Adrenal gland (tissue), 5 donors: ENCODE results near the gene RNH1.

Experiments used
- POLR2A ChIP-seq, 2 donors: fragments of 450-650 bp; IDR thresholded peaks; one replicate each; pipeline ENCODE4 v1.6.1; 2017; ENCODE audit warnings: antibody characterized with exemption in 2 of 2, mild to moderate bottlenecking in 2 of 2, moderate library complexity in 1 of 2
- TF ChIP-seq, protein P1 (sequence below), 6 experiments: fragments of 450-650 bp in 4 of 6; fragments of 200-600 bp in 2 of 6; sonication (generic) in 1 of 6; IDR thresholded peaks; 1 replicate in 5 of 6; 2 replicates in 1 of 6; pipeline versions ENCODE4 v1.5.1 to v1.8.0; 2016 to 2021; ENCODE audit warnings: antibody characterized with exemption in 6 of 6, mild to moderate bottlenecking in 2 of 6, moderate library complexity in 1 of 6
- donor health status: DM: no; HTN: no; CAD: no.

DNA sequence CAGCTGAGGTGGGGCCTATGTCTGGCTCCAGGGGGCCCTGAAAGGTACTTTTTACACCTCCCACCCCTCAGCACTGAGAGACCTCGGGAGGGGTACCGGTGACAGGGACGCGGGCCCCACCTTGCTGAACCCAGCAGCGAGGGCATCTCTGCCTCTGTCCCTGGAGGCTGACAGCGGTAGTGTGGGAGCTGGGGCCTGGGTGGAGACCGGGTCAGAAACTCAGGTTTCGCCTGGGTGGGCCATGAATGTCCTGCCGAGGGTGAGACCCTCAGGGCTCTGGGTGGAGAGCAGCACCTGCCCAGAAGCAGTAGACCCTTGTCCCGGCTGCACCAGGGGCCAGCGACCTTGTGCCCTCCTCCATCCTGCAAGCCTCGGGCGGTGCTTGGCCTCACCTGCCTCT, 34.8 kb downstream of the RNH1 start:
- TF ChIP-seq, protein P1, sequence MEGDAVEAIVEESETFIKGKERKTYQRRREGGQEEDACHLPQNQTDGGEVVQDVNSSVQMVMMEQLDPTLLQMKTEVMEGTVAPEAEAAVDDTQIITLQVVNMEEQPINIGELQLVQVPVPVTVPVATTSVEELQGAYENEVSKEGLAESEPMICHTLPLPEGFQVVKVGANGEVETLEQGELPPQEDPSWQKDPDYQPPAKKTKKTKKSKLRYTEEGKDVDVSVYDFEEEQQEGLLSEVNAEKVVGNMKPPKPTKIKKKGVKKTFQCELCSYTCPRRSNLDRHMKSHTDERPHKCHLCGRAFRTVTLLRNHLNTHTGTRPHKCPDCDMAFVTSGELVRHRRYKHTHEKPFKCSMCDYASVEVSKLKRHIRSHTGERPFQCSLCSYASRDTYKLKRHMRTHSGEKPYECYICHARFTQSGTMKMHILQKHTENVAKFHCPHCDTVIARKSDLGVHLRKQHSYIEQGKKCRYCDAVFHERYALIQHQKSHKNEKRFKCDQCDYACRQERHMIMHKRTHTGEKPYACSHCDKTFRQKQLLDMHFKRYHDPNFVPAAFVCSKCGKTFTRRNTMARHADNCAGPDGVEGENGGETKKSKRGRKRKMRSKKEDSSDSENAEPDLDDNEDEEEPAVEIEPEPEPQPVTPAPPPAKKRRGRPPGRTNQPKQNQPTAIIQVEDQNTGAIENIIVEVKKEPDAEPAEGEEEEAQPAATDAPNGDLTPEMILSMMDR (IDR thresholded peaks at IDR 0.05), result no peak
- TF ChIP-seq POLR2A (IDR thresholded peaks at IDR 0.05), result no peak
